ENCODE results near the gene KLHL26. TPM values are rescaled to one million over a fixed set of nuclear protein-coding genes. Genes with fewer than 3 reads are reported as not detected.

KLHL26 gene
- total RNA-seq, 1 experiment from 2014 or later, result 17.1 TPM

DNA sequence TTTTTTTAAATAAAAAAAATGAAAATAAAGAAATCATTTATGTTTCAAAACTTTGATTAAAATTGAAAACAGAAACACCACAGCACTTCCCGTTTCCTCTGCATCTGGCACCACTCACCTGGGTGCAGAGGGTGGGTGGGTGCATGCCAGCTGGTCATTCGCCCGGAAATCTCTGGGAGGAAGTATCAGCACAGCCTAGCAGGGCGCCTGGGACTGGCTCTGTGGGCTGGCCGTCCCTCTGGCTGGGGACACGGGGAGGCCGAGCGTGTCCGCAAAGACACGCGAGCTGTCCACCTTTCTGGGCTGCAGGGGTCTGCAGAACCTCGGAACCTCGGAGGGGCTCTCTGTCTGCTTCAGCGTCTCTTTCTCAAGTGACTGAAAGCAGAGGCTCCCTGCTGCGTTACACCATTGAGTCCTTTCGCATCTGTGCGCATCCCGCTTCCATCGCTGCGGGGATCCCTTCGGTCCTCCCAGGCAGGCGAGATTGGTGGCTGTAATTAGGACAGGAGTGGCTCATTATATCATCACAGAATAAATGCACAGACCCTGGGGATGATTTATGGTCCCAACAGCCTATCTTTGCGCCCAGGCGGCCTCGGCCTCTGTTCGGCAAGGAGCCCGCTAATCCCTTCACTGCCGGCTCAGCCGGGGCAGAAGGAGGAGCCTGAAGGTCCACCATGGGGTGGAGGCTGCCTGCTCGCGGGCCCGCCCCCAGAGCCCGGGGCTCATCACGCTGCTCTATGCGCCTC, 63.8 kb downstream of the KLHL26 start:
- no peaks in the 10 kb centered on the region for H3K27me3 ChIP-seq (ENCODE audit: insufficient read depth, low read length)
- H3K9me3 ChIP-seq (ENCODE audit: control insufficient read depth in 1 of 2, insufficient read depth in 1 of 2, low read depth in 1 of 2, low read length in 2 of 2), result no peaks in the 10 kb centered on the region
- CTCF ChIA-PET, result no interaction called here
- H2AFZ ChIP-seq (ENCODE audit: low read depth, low read length, poor library complexity, severe bottlenecking), result no peak overlapping the region
- RAD21 ChIA-PET (ENCODE audit: low non-redundant PET in 1 of 2, low total read pairs in 2 of 2, uncharacterized antibody in 2 of 2, unreplicated experiment in 2 of 2), result no interaction called here
- no peak overlapping the region for H3K4me3 ChIP-seq (replicated peaks in 1 of 2; ENCODE audit: low read depth in 1 of 2, low read length in 2 of 2)
- POLR2A ChIA-PET, result no interaction called here
- DNase-seq (ENCODE audit: low read depth, low spot score), result no peak
- no peaks in the 10 kb centered on the region for H4K20me1 ChIP-seq (ENCODE audit: insufficient read depth)
- no peaks in the 10 kb centered on the region for H3K4me1 ChIP-seq (ENCODE audit: control insufficient read depth in 1 of 2, insufficient read depth in 2 of 2, low read length in 2 of 2)
- H3K4me2 ChIP-seq (ENCODE audit: low read length), result no peak overlapping the region
- ATAC-seq, result no peak
- no peaks in the 10 kb centered on the region for H3K36me3 ChIP-seq (ENCODE audit: control insufficient read depth in 1 of 2, insufficient read depth in 2 of 2, low read length in 2 of 2)
- no peak for TF ChIP-seq JUND (IDR thresholded peaks at IDR 0.05)
- no peak for TF ChIP-seq CBX3 (IDR thresholded peaks at IDR 0.05; ENCODE audit: low read depth)
- no peak for TF ChIP-seq FOSL1 (IDR thresholded peaks at IDR 0.05; ENCODE audit: low read depth)
- no peak for TF ChIP-seq POLR2A (IDR thresholded peaks at IDR 0.05; ENCODE audit: borderline replicate concordance, extremely low read depth, insufficient read depth, insufficient read length)
- TF ChIP-seq, protein P1, sequence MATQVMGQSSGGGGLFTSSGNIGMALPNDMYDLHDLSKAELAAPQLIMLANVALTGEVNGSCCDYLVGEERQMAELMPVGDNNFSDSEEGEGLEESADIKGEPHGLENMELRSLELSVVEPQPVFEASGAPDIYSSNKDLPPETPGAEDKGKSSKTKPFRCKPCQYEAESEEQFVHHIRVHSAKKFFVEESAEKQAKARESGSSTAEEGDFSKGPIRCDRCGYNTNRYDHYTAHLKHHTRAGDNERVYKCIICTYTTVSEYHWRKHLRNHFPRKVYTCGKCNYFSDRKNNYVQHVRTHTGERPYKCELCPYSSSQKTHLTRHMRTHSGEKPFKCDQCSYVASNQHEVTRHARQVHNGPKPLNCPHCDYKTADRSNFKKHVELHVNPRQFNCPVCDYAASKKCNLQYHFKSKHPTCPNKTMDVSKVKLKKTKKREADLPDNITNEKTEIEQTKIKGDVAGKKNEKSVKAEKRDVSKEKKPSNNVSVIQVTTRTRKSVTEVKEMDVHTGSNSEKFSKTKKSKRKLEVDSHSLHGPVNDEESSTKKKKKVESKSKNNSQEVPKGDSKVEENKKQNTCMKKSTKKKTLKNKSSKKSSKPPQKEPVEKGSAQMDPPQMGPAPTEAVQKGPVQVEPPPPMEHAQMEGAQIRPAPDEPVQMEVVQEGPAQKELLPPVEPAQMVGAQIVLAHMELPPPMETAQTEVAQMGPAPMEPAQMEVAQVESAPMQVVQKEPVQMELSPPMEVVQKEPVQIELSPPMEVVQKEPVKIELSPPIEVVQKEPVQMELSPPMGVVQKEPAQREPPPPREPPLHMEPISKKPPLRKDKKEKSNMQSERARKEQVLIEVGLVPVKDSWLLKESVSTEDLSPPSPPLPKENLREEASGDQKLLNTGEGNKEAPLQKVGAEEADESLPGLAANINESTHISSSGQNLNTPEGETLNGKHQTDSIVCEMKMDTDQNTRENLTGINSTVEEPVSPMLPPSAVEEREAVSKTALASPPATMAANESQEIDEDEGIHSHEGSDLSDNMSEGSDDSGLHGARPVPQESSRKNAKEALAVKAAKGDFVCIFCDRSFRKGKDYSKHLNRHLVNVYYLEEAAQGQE (IDR thresholded peaks at IDR 0.05; ENCODE audit: low read depth), result no peak
- no peak for TF ChIP-seq TCF7L2 (IDR thresholded peaks at IDR 0.05; ENCODE audit: borderline replicate concordance, extremely low read depth, insufficient read depth, insufficient read length)
- TF ChIP-seq EGR1 (IDR thresholded peaks at IDR 0.05; ENCODE audit: low read depth), result no peak
- no peak for TF ChIP-seq POLR2AphosphoS5 (IDR thresholded peaks at IDR 0.05; ENCODE audit: low read depth, low read length)
- no peak for TF ChIP-seq SRF (IDR thresholded peaks at IDR 0.05; ENCODE audit: low read depth)
- TF ChIP-seq CEBPB (IDR thresholded peaks at IDR 0.05; ENCODE audit: low read depth), result no peak
- TF ChIP-seq, protein P2, sequence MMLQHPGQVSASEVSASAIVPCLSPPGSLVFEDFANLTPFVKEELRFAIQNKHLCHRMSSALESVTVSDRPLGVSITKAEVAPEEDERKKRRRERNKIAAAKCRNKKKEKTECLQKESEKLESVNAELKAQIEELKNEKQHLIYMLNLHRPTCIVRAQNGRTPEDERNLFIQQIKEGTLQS (IDR thresholded peaks at IDR 0.05), result no peak
- TF ChIP-seq ZFX (IDR thresholded peaks at IDR 0.05), result no peak
- TF ChIP-seq ELF1 (IDR thresholded peaks at IDR 0.05; ENCODE audit: borderline replicate concordance, low read depth), result no peak
- TF ChIP-seq, protein P3, sequence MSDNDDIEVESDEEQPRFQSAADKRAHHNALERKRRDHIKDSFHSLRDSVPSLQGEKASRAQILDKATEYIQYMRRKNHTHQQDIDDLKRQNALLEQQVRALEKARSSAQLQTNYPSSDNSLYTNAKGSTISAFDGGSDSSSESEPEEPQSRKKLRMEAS (IDR thresholded peaks at IDR 0.05), result no peak
- TF ChIP-seq RAD21 (IDR thresholded peaks at IDR 0.05; ENCODE audit: low read depth), result no peak
- no peak for TF ChIP-seq EZH2 (IDR thresholded peaks at IDR 0.05)
- no peak for TF ChIP-seq SIN3A (IDR thresholded peaks at IDR 0.05; ENCODE audit: low read depth)
- intact Hi-C loops (cut with micrococcal nuclease), result no loop called here
- no peaks in the 10 kb centered on the region for H3K79me2 ChIP-seq (ENCODE audit: insufficient read depth, low read length)
- H3K9ac ChIP-seq (ENCODE audit: low read length), result no peak overlapping the region
- H3K9me2 ChIP-seq (ENCODE audit: insufficient read depth), result no peaks in the 10 kb centered on the region
- H3K27ac ChIP-seq (ENCODE audit: low read depth, low read length), result no peak overlapping the region
- no TSS peak for BruUV-seq (replicated peaks)

Measured in HCT116 (cell line).